Transverse colon (tissue), 4 donors: ENCODE measurements around the gene SCD. TPM values are rescaled to one million over a fixed set of nuclear protein-coding genes. Genes with fewer than 3 reads are reported as not detected.

Source experiments
- DNase-seq: peaks from one replicate; pipeline ENCODE4 v3.0.0-alpha.2; 2019
- H3K27ac ChIP-seq, 4 donors: fragments of 200-600 bp; sonication (generic); 2 replicates each; pipeline ENCODE4 v1.5.1; 2016 to 2018; ENCODE audit warnings: inconsistent platforms in 4 of 4
- H3K27me3 ChIP-seq: fragments of 200-600 bp; sonication (generic); 2 replicates; pipeline ENCODE4 v1.5.1; 2017; ENCODE audit warnings: inconsistent platforms
- H3K36me3 ChIP-seq, 4 donors: fragments of 200-600 bp; sonication (generic); 2 replicates each; pipeline ENCODE4 v1.5.1; 2017 to 2019; ENCODE audit warnings: inconsistent platforms in 4 of 4
- H3K4me1 ChIP-seq, 4 donors: fragments of 200-600 bp; sonication (generic); 2 replicates each; pipeline ENCODE4 v1.5.1; 2017 to 2020; ENCODE audit warnings: inconsistent platforms in 4 of 4
- H3K4me3 ChIP-seq, 4 donors: fragments of 200-600 bp; sonication (generic); 1 replicate in 1 of 4; 2 replicates in 3 of 4; pipeline versions ENCODE4 v1.5.1 to v1.6.1; 2017 to 2019; ENCODE audit warnings: inconsistent platforms in 4 of 4
- H3K9me3 ChIP-seq, 2 donors: fragments of 200-600 bp; sonication (generic); 2 replicates each; pipeline ENCODE4 v1.5.1; 2017 to 2019; ENCODE audit warnings: inconsistent platforms in 2 of 2
- CTCF ChIP-seq, 5 experiments: fragments of 200-600 bp in 3 of 5; fragments of 450-650 bp in 2 of 5; sonication (generic) in 3 of 5; IDR thresholded peaks; 1 replicate in 2 of 5; 2 replicates in 3 of 5; pipeline ENCODE4 v1.5.1; 2016 to 2017; ENCODE audit warnings: antibody characterized with exemption in 5 of 5, inconsistent platforms in 3 of 5, mild to moderate bottlenecking in 2 of 5, moderate library complexity in 1 of 5
- EP300 ChIP-seq: sonication (generic); formaldehyde crosslinking; IDR thresholded peaks from one replicate; pipeline ENCODE4 v1.6.1; 2017; ENCODE audit warnings: antibody characterized with exemption, low read depth
- POLR2A ChIP-seq: fragments of 450-650 bp; IDR thresholded peaks from one replicate; pipeline ENCODE4 v1.6.1; 2016; ENCODE audit warnings: antibody characterized with exemption, mild to moderate bottlenecking, moderate library complexity
- POLR2AphosphoS5 ChIP-seq, 3 donors: sonication (generic); formaldehyde crosslinking; IDR thresholded peaks; one replicate each; pipeline ENCODE4 v1.6.1; 2016; ENCODE audit warnings: antibody characterized with exemption in 3 of 3
- WGBS, 2 donors: methylation state at CpG; one replicate each; pipeline ENCODE4 v1.1.5; 2018; ENCODE audit warnings: low coverage in 1 of 2; 5-methylcytosine and 5-hydroxymethylcytosine counted together
- in situ Hi-C, 4 donors: fragments of 200-750 bp; cut with MboI; loops; one replicate each; pipeline versions ENCODE4 v1.15.0 to v1.15.1; 2017; ENCODE audit warnings: low sequenced_read_pairs in 3 of 4, low pct_ligation_motif_present in 1 of 4, low pct_unique_long_range_greater_than_20kb in 1 of 4
- intact Hi-C: fragments of 100-400 bp; cut with DNase I; formaldehyde crosslinking; loops from one replicate; pipeline ENCODE4 v1.15.1; 2023; ENCODE audit warnings: low total_unique reads
- total RNA-seq, 4 donors: library from RNA; depleted of rRNA; stranded (reverse); fragments of >200 nt; gene quantifications; one replicate each; pipeline ENCODE4 v1.1.0, GENCODE V29; 2016

Gene SCD
- total RNA-seq, 4 donors from 2014 or later: 9.2 to 62.1 (median 21.8) TPM

GRCh38 chr10:100353770-100354485, 6.9 kb downstream of the SCD start:
- no peak for DNase-seq
- no peak for TF ChIP-seq CTCF (IDR thresholded peaks at IDR 0.05)
- TF ChIP-seq EP300: no peak
- TF ChIP-seq POLR2AphosphoS5 (IDR thresholded peaks at IDR 0.05): no peak
- TF ChIP-seq POLR2A: no peak
- H3K27me3 ChIP-seq: no peaks in the 10 kb centered on the region
- 64 to 90% methylated on average over 3 to 6 of the region's 6 CpGs for WGBS, 2 donors
- no peak overlapping the region for H3K27ac ChIP-seq
- intact Hi-C loops (no loop called here), in situ Hi-C loops (no loop called here)
- H3K4me1 ChIP-seq: peaks cover 0 to 7% (median 0%) of the 10 kb centered on the region in 4 donors
- no peaks in the 10 kb centered on the region for H3K9me3 ChIP-seq
- H3K4me3 ChIP-seq: no peak overlapping the region
- H3K36me3 ChIP-seq: peaks cover 0 to 5% (median 2%) of the 10 kb centered on the region in 4 donors

- in situ Hi-C loops: no loop called here
- TF ChIP-seq EP300 (no peak), POLR2AphosphoS5 (IDR thresholded peaks at IDR 0.05) (no peak), CTCF (IDR thresholded peaks at IDR 0.05) (no peak), POLR2A (no peak)
- no peak overlapping the region for H3K27ac ChIP-seq
- H3K9me3 ChIP-seq: no peaks in the 10 kb centered on the region
- no peaks in the 10 kb centered on the region for H3K27me3 ChIP-seq
- H3K36me3 ChIP-seq: peaks cover 0 to 5% (median 2%) of the 10 kb centered on the region in 4 donors
- peaks cover 0 to 12% (median 0%) of the 10 kb centered on the region in 4 donors for H3K4me1 ChIP-seq
- DNase-seq: no peak
- H3K4me3 ChIP-seq: no peak overlapping the region
- WGBS, 2 donors: 58 to 63% methylated on average over 1 to 4 of the region's 4 CpGs
- intact Hi-C loops: no loop called here
Observed at GRCh38 chr10:100355086-100355485, 8.1 kb downstream of the SCD start.

GRCh38 chr10:100356067-100357017, 9.3 kb downstream of the SCD start:
- 84 to 95% methylated on average over 3 to 14 of the region's 14 CpGs for WGBS, 2 donors
- no peak for DNase-seq
- in situ Hi-C loops (no loop called here), intact Hi-C loops (no loop called here)
- no peaks in the 10 kb centered on the region for H3K9me3 ChIP-seq
- peaks cover 0 to 11% (median 3%) of the 10 kb centered on the region in 4 donors for H3K36me3 ChIP-seq
- no peak for TF ChIP-seq CTCF (IDR thresholded peaks at IDR 0.05)
- no peak for TF ChIP-seq POLR2AphosphoS5 (IDR thresholded peaks at IDR 0.05)
- TF ChIP-seq POLR2A: no peak
- no peak for TF ChIP-seq EP300
- H3K4me1 ChIP-seq: peaks cover 0 to 12% (median 0%) of the 10 kb centered on the region in 4 donors
- no peak overlapping the region for H3K4me3 ChIP-seq
- H3K27ac ChIP-seq: no peak overlapping the region
- H3K27me3 ChIP-seq: no peaks in the 10 kb centered on the region
